ENCODE data around the gene TTC19. TPM values are rescaled to one million over a fixed set of nuclear protein-coding genes. Genes with fewer than 3 reads are reported as not detected.

TTC19 gene
- total RNA-seq, 1 donor from 2014 or later = 21.9 TPM

DNA sequence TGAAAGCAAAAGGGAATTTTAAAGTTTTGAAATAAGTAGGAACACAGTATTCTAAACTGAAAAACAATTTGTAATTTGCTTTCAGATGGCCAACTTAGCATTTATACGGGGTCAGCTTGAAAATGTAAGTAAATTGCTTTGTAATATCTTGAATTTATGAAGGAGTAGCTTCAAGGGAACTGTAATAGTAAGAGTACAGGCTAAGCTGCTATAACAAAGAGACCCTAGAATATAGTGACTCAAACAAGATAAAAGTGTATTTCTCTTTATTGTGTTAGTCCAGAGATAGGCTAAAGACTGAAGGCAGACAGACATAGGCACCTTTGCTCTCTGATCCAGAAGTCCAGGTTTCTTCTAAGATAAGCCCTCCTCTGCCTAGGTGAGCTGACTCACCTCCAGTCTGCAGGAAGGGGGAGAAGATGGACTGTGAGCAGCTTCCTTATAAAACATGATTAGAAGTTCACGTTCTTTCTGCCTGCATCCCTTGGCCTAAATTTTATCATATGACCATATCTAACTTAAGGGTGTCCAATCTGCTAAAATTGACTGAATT, 3.2 kb downstream of the TTC19 start:
- peaks cover 54% of the 10 kb centered on the region for H3K36me3 ChIP-seq (ENCODE audit: insufficient read depth, low read length)
- FAIRE-seq (no peak), DNase-seq (ENCODE audit: low read depth) (no peak)
- peaks cover 9% of the 10 kb centered on the region for H3K4me1 Mint-ChIP-seq (ENCODE audit: low read depth, unreplicated experiment)
- no peak for TF ChIP-seq CTCF (IDR thresholded peaks at IDR 0.05; ENCODE audit: insufficient read depth, low read depth, low read length)
- TF ChIP-seq EZH2 (IDR thresholded peaks at IDR 0.05; ENCODE audit: insufficient read depth, low read length) = no peak
- H3K4me2 ChIP-seq (ENCODE audit: low read length) = no peak overlapping the region
- H3K27ac Mint-ChIP-seq (ENCODE audit: unreplicated experiment) = no peak overlapping the region
- H3K4me3 Mint-ChIP-seq (ENCODE audit: unreplicated experiment) = no peak overlapping the region
- H3K9me3 ChIP-seq (ENCODE audit: insufficient read depth, low read depth, low read length) = no peaks in the 10 kb centered on the region
- H3K4me1 ChIP-seq (ENCODE audit: insufficient read depth, low read length) = peaks cover 16% of the 10 kb centered on the region
- no peaks in the 10 kb centered on the region for H3K27me3 Mint-ChIP-seq (ENCODE audit: low read depth, unreplicated experiment)
- peaks cover 30% of the 10 kb centered on the region for H4K20me1 ChIP-seq (ENCODE audit: insufficient read depth, low read length)
- H3K9ac ChIP-seq (ENCODE audit: low read length) = no peak overlapping the region
- no peak overlapping the region for H3K4me3 ChIP-seq (ENCODE audit: insufficient read depth, low read depth, low read length)
- no peaks in the 10 kb centered on the region for H3K9me3 Mint-ChIP-seq (ENCODE audit: unreplicated experiment)
- H3K36me3 Mint-ChIP-seq (ENCODE audit: low read depth, unreplicated experiment) = peaks cover 33% of the 10 kb centered on the region
- H3K27me3 ChIP-seq (ENCODE audit: insufficient read depth, low read length) = no peaks in the 10 kb centered on the region
- no peak overlapping the region for H2AFZ ChIP-seq (ENCODE audit: low read depth, low read length)
- no peak overlapping the region for H3K27ac ChIP-seq (ENCODE audit: low read depth, low read length)
- H3K79me2 ChIP-seq (ENCODE audit: insufficient read depth, low read length) = peaks cover 46% of the 10 kb centered on the region

DNA sequence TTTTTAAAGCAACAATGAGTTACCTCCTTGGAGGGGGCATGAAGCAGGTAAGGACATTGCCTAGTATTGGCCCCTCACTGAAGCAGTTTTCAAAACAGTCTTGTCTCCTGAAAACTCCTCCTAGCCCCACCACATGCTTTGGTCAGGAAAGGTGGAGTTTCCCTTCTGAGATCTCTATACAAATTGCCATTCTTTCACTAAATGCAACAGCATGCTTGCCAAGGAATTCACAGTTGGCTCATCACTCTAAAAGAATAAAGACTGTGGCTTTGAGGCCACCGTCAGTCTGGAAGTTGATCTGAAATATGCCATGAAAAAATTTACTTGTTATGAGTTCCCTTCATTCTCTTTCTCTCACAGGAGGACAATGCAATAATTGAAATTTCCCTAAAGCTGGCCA, 4.2 kb downstream of the TTC19 start:
- no peak overlapping the region for H3K9ac ChIP-seq (ENCODE audit: low read length)
- no peak overlapping the region for H3K4me3 Mint-ChIP-seq (ENCODE audit: unreplicated experiment)
- H3K27ac ChIP-seq (ENCODE audit: low read depth, low read length) = no peak overlapping the region
- FAIRE-seq (no peak), DNase-seq (ENCODE audit: low read depth) (no peak)
- peaks cover 64% of the 10 kb centered on the region for H3K36me3 ChIP-seq (ENCODE audit: insufficient read depth, low read length)
- no peaks in the 10 kb centered on the region for H3K27me3 Mint-ChIP-seq (ENCODE audit: low read depth, unreplicated experiment)
- H4K20me1 ChIP-seq (ENCODE audit: insufficient read depth, low read length) = peaks cover 33% of the 10 kb centered on the region
- H3K4me1 ChIP-seq (ENCODE audit: insufficient read depth, low read length) = peaks cover 16% of the 10 kb centered on the region
- TF ChIP-seq CTCF (IDR thresholded peaks at IDR 0.05; ENCODE audit: insufficient read depth, low read depth, low read length) (no peak), EZH2 (IDR thresholded peaks at IDR 0.05; ENCODE audit: insufficient read depth, low read length) (no peak)
- no peaks in the 10 kb centered on the region for H3K27me3 ChIP-seq (ENCODE audit: insufficient read depth, low read length)
- no peaks in the 10 kb centered on the region for H3K9me3 ChIP-seq (ENCODE audit: insufficient read depth, low read depth, low read length)
- no peak overlapping the region for H3K27ac Mint-ChIP-seq (ENCODE audit: unreplicated experiment)
- no peak overlapping the region for H3K4me2 ChIP-seq (ENCODE audit: low read length)
- peaks cover 9% of the 10 kb centered on the region for H3K4me1 Mint-ChIP-seq (ENCODE audit: low read depth, unreplicated experiment)
- peaks cover 35% of the 10 kb centered on the region for H3K36me3 Mint-ChIP-seq (ENCODE audit: low read depth, unreplicated experiment)
- H2AFZ ChIP-seq (ENCODE audit: low read depth, low read length) = no peak overlapping the region
- H3K4me3 ChIP-seq (ENCODE audit: insufficient read depth, low read depth, low read length) = no peak overlapping the region
- no peaks in the 10 kb centered on the region for H3K9me3 Mint-ChIP-seq (ENCODE audit: unreplicated experiment)
- peaks cover 57% of the 10 kb centered on the region for H3K79me2 ChIP-seq (ENCODE audit: insufficient read depth, low read length)

- peaks cover 69% of the 10 kb centered on the region for H3K36me3 ChIP-seq (ENCODE audit: insufficient read depth, low read length)
- no peak for FAIRE-seq
Measured at GRCh38 chr17:16005636-16006035, 6.0 kb downstream of the TTC19 start.

More at GRCh38 chr17:16005636-16006035, 6.0 kb downstream of the TTC19 start:
- H3K27ac Mint-ChIP-seq (ENCODE audit: unreplicated experiment) = no peak overlapping the region
- peaks cover 8% of the 10 kb centered on the region for H3K4me1 ChIP-seq (ENCODE audit: insufficient read depth, low read length)
- H3K36me3 Mint-ChIP-seq (ENCODE audit: low read depth, unreplicated experiment) = peaks cover 37% of the 10 kb centered on the region
- H3K9me3 ChIP-seq (ENCODE audit: insufficient read depth, low read depth, low read length) = no peaks in the 10 kb centered on the region
- H3K4me3 ChIP-seq (ENCODE audit: insufficient read depth, low read depth, low read length) = no peak overlapping the region
- peaks cover 28% of the 10 kb centered on the region for H4K20me1 ChIP-seq (ENCODE audit: insufficient read depth, low read length)
- no peak overlapping the region for H3K4me2 ChIP-seq (ENCODE audit: low read length)
- peaks cover 8% of the 10 kb centered on the region for H3K4me1 Mint-ChIP-seq (ENCODE audit: low read depth, unreplicated experiment)
- H2AFZ ChIP-seq (ENCODE audit: low read depth, low read length) = no peak overlapping the region
- no peaks in the 10 kb centered on the region for H3K27me3 Mint-ChIP-seq (ENCODE audit: low read depth, unreplicated experiment)
- TF ChIP-seq CTCF (IDR thresholded peaks at IDR 0.05; ENCODE audit: insufficient read depth, low read depth, low read length) (no peak), EZH2 (IDR thresholded peaks at IDR 0.05; ENCODE audit: insufficient read depth, low read length) (no peak)
- no peak overlapping the region for H3K9ac ChIP-seq (ENCODE audit: low read length)
- H3K27ac ChIP-seq (ENCODE audit: low read depth, low read length) = no peak overlapping the region
- H3K4me3 Mint-ChIP-seq (ENCODE audit: unreplicated experiment) = no peak overlapping the region
- no peaks in the 10 kb centered on the region for H3K9me3 Mint-ChIP-seq (ENCODE audit: unreplicated experiment)
- H3K27me3 ChIP-seq (ENCODE audit: insufficient read depth, low read length) = no peaks in the 10 kb centered on the region
- H3K79me2 ChIP-seq (ENCODE audit: insufficient read depth, low read length) = peaks cover 55% of the 10 kb centered on the region
- no peak for DNase-seq (ENCODE audit: low read depth)
